Upper lobe of left lung (tissue), 6 donors: ENCODE data around the gene TNPO1. TPM values are rescaled to one million over a fixed set of nuclear protein-coding genes. Genes with fewer than 3 reads are reported as not detected.

Experiments used
- ATAC-seq, 2 donors: fragments of 200-7000 bp; cut with Tn5 transposase; one replicate each; pipeline ENCODE4 v1.9.1; 2022; ENCODE audit warnings: mild to moderate bottlenecking in 2 of 2, moderate library complexity in 2 of 2; ENCODE audit not compliant: low FRiP score in 2 of 2
- DNase-seq, 2 donors: peaks; one replicate each; pipeline ENCODE4 v3.0.0-alpha.2; 2019 to 2020
- H3K27ac ChIP-seq, 4 donors: fragments of 200-600 bp; sonication (generic); one replicate each; pipeline ENCODE4 v1.5.1; 2016 to 2019
- H3K27me3 ChIP-seq, 4 donors: fragments of 200-600 bp; sonication (generic); one replicate each; pipeline ENCODE4 v1.5.1; 2017 to 2019
- H3K36me3 ChIP-seq, 4 donors: fragments of 200-600 bp; sonication (generic); one replicate each; pipeline ENCODE4 v1.5.1; 2016 to 2019
- H3K4me1 ChIP-seq, 4 donors: fragments of 200-600 bp; sonication (generic); one replicate each; pipeline ENCODE4 v1.5.1; 2018 to 2019
- H3K4me3 ChIP-seq, 4 donors: fragments of 200-600 bp; sonication (generic); one replicate each; pipeline ENCODE4 v1.5.1; 2017 to 2019; ENCODE audit warnings: mild to moderate bottlenecking in 2 of 4, moderate library complexity in 1 of 4
- H3K9me3 ChIP-seq, 4 donors: fragments of 200-600 bp; sonication (generic); one replicate each; pipeline ENCODE4 v1.5.1; 2018 to 2019
- EP300 ChIP-seq, 4 donors: sonication (generic); formaldehyde crosslinking; IDR thresholded peaks; one replicate each; pipeline ENCODE4 v1.5.1; 2017; ENCODE audit warnings: antibody characterized with exemption in 4 of 4, control low read depth in 2 of 4
- POLR2A ChIP-seq, 4 donors: fragments of 450-650 bp; IDR thresholded peaks; one replicate each; pipeline ENCODE4 v1.5.1; 2016 to 2017; ENCODE audit warnings: antibody characterized with exemption in 4 of 4, mild to moderate bottlenecking in 2 of 4
- POLR2AphosphoS5 ChIP-seq, 2 donors: sonication (generic); formaldehyde crosslinking; IDR thresholded peaks; one replicate each; pipeline ENCODE4 v1.5.1; 2017; ENCODE audit warnings: antibody characterized with exemption in 2 of 2
- WGBS, 2 donors: methylation state at CpG; one replicate each; pipeline ENCODE4 v1.1.5; 2017 to 2018; 5-methylcytosine and 5-hydroxymethylcytosine counted together
- total RNA-seq, 6 donors: library from RNA; depleted of rRNA in 4 of 6; stranded (reverse); fragments of >200 nt in 4 of 6; gene quantifications; one replicate each; pipeline versions ENCODE4 v1.1.0 to v1.2.1, GENCODE V29; 2016 to 2021
- TF ChIP-seq, protein P1 (sequence below), 6 experiments: fragments of 450-650 bp in 4 of 6; fragments of 200-600 bp in 2 of 6; sonication (generic) in 2 of 6; IDR thresholded peaks; one replicate each; pipeline ENCODE4 v1.5.1; 2016 to 2019; ENCODE audit warnings: antibody characterized with exemption in 6 of 6
- donor health status: DM: no; HTN: no; CAD: no; lungs with moderate emphysema.
- donor health status: DM: no; HTN: yes; CAD: no; lungs with severe emphysema.

Gene TNPO1
- total RNA-seq, 6 donors from 2014 or later, result 39.5 to 150 (median 70.9) TPM

GRCh38 chr5:72884892-72885291 lies 68.4 kb downstream of the TNPO1 start:
- 100% methylated on average over 1 of the region's 1 CpG for WGBS, 2 donors

GRCh38 chr5:72885824-72886223 lies 69.4 kb downstream of the TNPO1 start:
- DNase-seq (no peak), ATAC-seq (no peak)
- H3K27ac ChIP-seq, result no peak overlapping the region
- H3K9me3 ChIP-seq, result no peaks in the 10 kb centered on the region
- no peaks in the 10 kb centered on the region for H3K27me3 ChIP-seq
- WGBS, 2 donors, result 87 to 94% methylated on average over 4 of the region's 4 CpGs
- TF ChIP-seq POLR2AphosphoS5 (IDR thresholded peaks at IDR 0.05) (no peak), POLR2A (IDR thresholded peaks at IDR 0.05) (no peak), EP300 (IDR thresholded peaks at IDR 0.05) (no peak)
- TF ChIP-seq, protein P1, sequence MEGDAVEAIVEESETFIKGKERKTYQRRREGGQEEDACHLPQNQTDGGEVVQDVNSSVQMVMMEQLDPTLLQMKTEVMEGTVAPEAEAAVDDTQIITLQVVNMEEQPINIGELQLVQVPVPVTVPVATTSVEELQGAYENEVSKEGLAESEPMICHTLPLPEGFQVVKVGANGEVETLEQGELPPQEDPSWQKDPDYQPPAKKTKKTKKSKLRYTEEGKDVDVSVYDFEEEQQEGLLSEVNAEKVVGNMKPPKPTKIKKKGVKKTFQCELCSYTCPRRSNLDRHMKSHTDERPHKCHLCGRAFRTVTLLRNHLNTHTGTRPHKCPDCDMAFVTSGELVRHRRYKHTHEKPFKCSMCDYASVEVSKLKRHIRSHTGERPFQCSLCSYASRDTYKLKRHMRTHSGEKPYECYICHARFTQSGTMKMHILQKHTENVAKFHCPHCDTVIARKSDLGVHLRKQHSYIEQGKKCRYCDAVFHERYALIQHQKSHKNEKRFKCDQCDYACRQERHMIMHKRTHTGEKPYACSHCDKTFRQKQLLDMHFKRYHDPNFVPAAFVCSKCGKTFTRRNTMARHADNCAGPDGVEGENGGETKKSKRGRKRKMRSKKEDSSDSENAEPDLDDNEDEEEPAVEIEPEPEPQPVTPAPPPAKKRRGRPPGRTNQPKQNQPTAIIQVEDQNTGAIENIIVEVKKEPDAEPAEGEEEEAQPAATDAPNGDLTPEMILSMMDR (IDR thresholded peaks at IDR 0.05), result no peak
- no peak overlapping the region for H3K4me3 ChIP-seq
- peaks cover 22 to 97% (median 57%) of the 10 kb centered on the region in 4 donors for H3K36me3 ChIP-seq
- H3K4me1 ChIP-seq, result peaks cover 0 to 6% (median 0%) of the 10 kb centered on the region in 4 donors

More at GRCh38 chr5:72884892-72885291, 68.4 kb downstream of the TNPO1 start:
- no peaks in the 10 kb centered on the region for H3K9me3 ChIP-seq
- no peak for DNase-seq
- H3K27ac ChIP-seq, result no peak overlapping the region
- no peak for ATAC-seq
- TF ChIP-seq POLR2A (IDR thresholded peaks at IDR 0.05) (no peak), POLR2AphosphoS5 (IDR thresholded peaks at IDR 0.05) (no peak), EP300 (IDR thresholded peaks at IDR 0.05) (no peak)
- TF ChIP-seq, protein P1 (IDR thresholded peaks at IDR 0.05), result no peak
- H3K4me3 ChIP-seq, result no peak overlapping the region
- no peaks in the 10 kb centered on the region for H3K27me3 ChIP-seq
- H3K4me1 ChIP-seq, result peaks cover 0 to 6% (median 0%) of the 10 kb centered on the region in 4 donors
- H3K36me3 ChIP-seq, result peaks cover 17 to 95% (median 55%) of the 10 kb centered on the region in 4 donors

GRCh38 chr5:72888595-72888994 lies 72.1 kb downstream of the TNPO1 start:
- no peak overlapping the region for H3K4me3 ChIP-seq
- TF ChIP-seq EP300 (IDR thresholded peaks at IDR 0.05) (no peak), POLR2AphosphoS5 (IDR thresholded peaks at IDR 0.05) (no peak), POLR2A (IDR thresholded peaks at IDR 0.05) (no peak)
- TF ChIP-seq, protein P1 (IDR thresholded peaks at IDR 0.05), result no peak
- WGBS, 2 donors, result 75 to 77% methylated on average over 2 of the region's 2 CpGs
- H3K27me3 ChIP-seq, result no peaks in the 10 kb centered on the region
- no peaks in the 10 kb centered on the region for H3K9me3 ChIP-seq
- no peak for ATAC-seq
- peaks cover 19 to 97% (median 64%) of the 10 kb centered on the region in 4 donors for H3K36me3 ChIP-seq
- peaks cover 0 to 6% (median 0%) of the 10 kb centered on the region in 4 donors for H3K4me1 ChIP-seq
- no peak overlapping the region for H3K27ac ChIP-seq
- no peak for DNase-seq

- Histone ChIP-seq H3K4me3 (no peak overlapping the region), H3K4me1 (peaks cover 0 to 6% (median 0%) of the 10 kb centered on the region in 4 donors), H3K9me3 (no peaks in the 10 kb centered on the region), H3K36me3 (peaks cover 24 to 97% (median 68%) of the 10 kb centered on the region in 4 donors), H3K27me3 (no peaks in the 10 kb centered on the region), H3K27ac (no peak overlapping the region)
- TF ChIP-seq POLR2AphosphoS5 (IDR thresholded peaks at IDR 0.05), result no peak
- TF ChIP-seq EP300 (IDR thresholded peaks at IDR 0.05), result no peak
- no peak for TF ChIP-seq POLR2A (IDR thresholded peaks at IDR 0.05)
- TF ChIP-seq, protein P1 (IDR thresholded peaks at IDR 0.05), result no peak
- 97 to 98% methylated on average over 5 of the region's 5 CpGs for WGBS, 2 donors
- ATAC-seq (no peak), DNase-seq (no peak)
Measured at GRCh38 chr5:72889324-72889723, 72.9 kb downstream of the TNPO1 start.

DNA sequence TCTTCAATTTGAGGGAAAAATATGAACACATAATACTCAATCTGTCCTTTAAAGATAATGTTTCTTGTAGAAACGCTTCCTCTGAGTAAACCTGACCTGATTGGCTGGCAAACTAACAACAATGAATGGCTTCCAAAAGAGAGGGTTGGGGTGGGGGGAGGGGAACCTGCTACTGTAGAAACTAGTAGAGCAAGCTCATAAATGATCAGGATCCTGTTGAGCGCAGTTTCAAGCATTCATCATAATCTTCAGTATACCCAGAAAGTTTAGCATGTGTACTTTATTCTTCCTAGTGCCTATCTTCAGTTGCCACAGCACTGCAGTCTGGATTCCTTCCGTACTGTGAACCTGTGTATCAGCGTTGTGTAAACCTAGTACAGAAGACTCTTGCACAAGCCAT lies 76.4 kb downstream of the TNPO1 start:
- 73 to 89% methylated on average over 4 of the region's 4 CpGs for WGBS, 2 donors
- no peak for DNase-seq
- Histone ChIP-seq H3K27me3 (no peaks in the 10 kb centered on the region), H3K36me3 (peaks cover 24 to 99% (median 66%) of the 10 kb centered on the region in 4 donors), H3K27ac (no peak overlapping the region), H3K4me3 (no peak overlapping the region), H3K9me3 (no peaks in the 10 kb centered on the region), H3K4me1 (no peaks in the 10 kb centered on the region)
- TF ChIP-seq POLR2AphosphoS5 (IDR thresholded peaks at IDR 0.05) (no peak), POLR2A (IDR thresholded peaks at IDR 0.05) (no peak), EP300 (IDR thresholded peaks at IDR 0.05) (no peak)
- TF ChIP-seq, protein P1 (IDR thresholded peaks at IDR 0.05), result no peak
- ATAC-seq, result no peak
